Vagina (tissue), 2 donors: ENCODE measurements around the gene HRH3. TPM values are rescaled to one million over a fixed set of nuclear protein-coding genes. Genes with fewer than 3 reads are reported as not detected.

Experiments used
- DNase-seq, 2 donors: peaks; one replicate each; pipeline ENCODE4 v3.0.0-alpha.2; 2017; ENCODE audit errors: extremely low spot score in 2 of 2
- H3K27ac ChIP-seq: fragments of 200-600 bp; sonication (generic); one replicate; pipeline ENCODE4 v1.5.1; 2019
- H3K27me3 ChIP-seq: fragments of 200-600 bp; sonication (generic); one replicate; pipeline ENCODE4 v1.5.1; 2019
- H3K36me3 ChIP-seq, 2 donors: fragments of 200-600 bp; sonication (generic); one replicate each; pipeline ENCODE4 v1.5.1; 2017 to 2019
- H3K4me1 ChIP-seq: fragments of 200-600 bp; sonication (generic); one replicate; pipeline ENCODE4 v1.5.1; 2019
- H3K4me3 ChIP-seq, 2 donors: fragments of 200-600 bp; sonication (generic); 1 replicate in 1 of 2; 2 replicates in 1 of 2; pipeline ENCODE4 v1.5.1; 2016 to 2019
- H3K9me3 ChIP-seq: fragments of 200-600 bp; sonication (generic); one replicate; pipeline ENCODE4 v1.5.1; 2019
- POLR2A ChIP-seq, 2 donors: fragments of 450-650 bp; IDR thresholded peaks; one replicate each; pipeline ENCODE4 v1.6.1; 2017; ENCODE audit warnings: antibody characterized with exemption in 2 of 2, mild to moderate bottlenecking in 2 of 2, moderate library complexity in 2 of 2
- POLR2AphosphoS5 ChIP-seq, 2 donors: sonication (generic); formaldehyde crosslinking; IDR thresholded peaks; one replicate each; pipeline ENCODE4 v1.9.0; 2017; ENCODE audit warnings: antibody characterized with exemption in 2 of 2, mild to moderate bottlenecking in 2 of 2, low read depth in 1 of 2; ENCODE audit not compliant: insufficient read depth in 1 of 2
- intact Hi-C: fragments of 100-400 bp; cut with DNase I; formaldehyde crosslinking; loops from one replicate; pipeline ENCODE4 v1.15.1; 2023
- total RNA-seq: library from RNA; depleted of rRNA; stranded (reverse); fragments of >200 nt; gene quantifications from one replicate; pipeline ENCODE4 v1.2.3, GENCODE V29; 2016
- TF ChIP-seq, protein P1 (sequence below), 3 experiments: fragments of 450-650 bp in 2 of 3; fragments of 200-600 bp in 1 of 3; sonication (generic) in 1 of 3; IDR thresholded peaks; one replicate each; pipeline ENCODE4 v1.5.1; 2017 to 2019; ENCODE audit warnings: antibody characterized with exemption in 3 of 3, mild to moderate bottlenecking in 2 of 3, moderate library complexity in 2 of 3

Gene HRH3
- total RNA-seq, 1 donor from 2014 or later, result not detected

DNA sequence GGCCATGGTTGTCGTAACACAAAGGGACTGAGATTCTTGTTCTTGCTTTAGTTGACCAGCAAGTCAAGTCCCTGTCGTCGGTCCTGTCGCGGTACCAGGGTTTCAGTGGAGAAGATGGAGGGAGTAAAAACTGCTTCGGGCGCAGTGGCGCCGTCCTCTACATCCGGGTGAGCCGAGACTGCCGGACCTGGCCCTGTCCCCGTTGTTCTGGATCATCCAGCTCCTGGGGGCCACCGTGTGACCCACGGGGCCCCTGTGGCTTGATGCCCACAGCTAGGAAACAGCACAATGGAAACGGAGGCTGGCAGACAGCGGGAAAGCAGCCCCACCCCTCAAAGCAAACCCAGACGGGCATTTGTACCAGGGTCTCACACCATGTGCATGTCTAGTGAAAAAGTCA, 22.3 kb downstream of the HRH3 start:
- H3K4me1 ChIP-seq, result no peaks in the 10 kb centered on the region
- no peak overlapping the region for H3K4me3 ChIP-seq
- H3K27ac ChIP-seq, result no peak overlapping the region
- H3K36me3 ChIP-seq, result peaks cover 0 to 51% of the 10 kb centered on the region in 2 donors
- no peak for DNase-seq
- no peak for TF ChIP-seq POLR2A (IDR thresholded peaks at IDR 0.05)
- TF ChIP-seq, protein P1, sequence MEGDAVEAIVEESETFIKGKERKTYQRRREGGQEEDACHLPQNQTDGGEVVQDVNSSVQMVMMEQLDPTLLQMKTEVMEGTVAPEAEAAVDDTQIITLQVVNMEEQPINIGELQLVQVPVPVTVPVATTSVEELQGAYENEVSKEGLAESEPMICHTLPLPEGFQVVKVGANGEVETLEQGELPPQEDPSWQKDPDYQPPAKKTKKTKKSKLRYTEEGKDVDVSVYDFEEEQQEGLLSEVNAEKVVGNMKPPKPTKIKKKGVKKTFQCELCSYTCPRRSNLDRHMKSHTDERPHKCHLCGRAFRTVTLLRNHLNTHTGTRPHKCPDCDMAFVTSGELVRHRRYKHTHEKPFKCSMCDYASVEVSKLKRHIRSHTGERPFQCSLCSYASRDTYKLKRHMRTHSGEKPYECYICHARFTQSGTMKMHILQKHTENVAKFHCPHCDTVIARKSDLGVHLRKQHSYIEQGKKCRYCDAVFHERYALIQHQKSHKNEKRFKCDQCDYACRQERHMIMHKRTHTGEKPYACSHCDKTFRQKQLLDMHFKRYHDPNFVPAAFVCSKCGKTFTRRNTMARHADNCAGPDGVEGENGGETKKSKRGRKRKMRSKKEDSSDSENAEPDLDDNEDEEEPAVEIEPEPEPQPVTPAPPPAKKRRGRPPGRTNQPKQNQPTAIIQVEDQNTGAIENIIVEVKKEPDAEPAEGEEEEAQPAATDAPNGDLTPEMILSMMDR (IDR thresholded peaks at IDR 0.05), result no peak
- TF ChIP-seq POLR2AphosphoS5 (IDR thresholded peaks at IDR 0.05; ENCODE audit: insufficient read depth in 1 of 2, low read depth in 1 of 2), result no peak
- no peaks in the 10 kb centered on the region for H3K27me3 ChIP-seq
- no peaks in the 10 kb centered on the region for H3K9me3 ChIP-seq
- intact Hi-C loops, result no loop called here

DNA sequence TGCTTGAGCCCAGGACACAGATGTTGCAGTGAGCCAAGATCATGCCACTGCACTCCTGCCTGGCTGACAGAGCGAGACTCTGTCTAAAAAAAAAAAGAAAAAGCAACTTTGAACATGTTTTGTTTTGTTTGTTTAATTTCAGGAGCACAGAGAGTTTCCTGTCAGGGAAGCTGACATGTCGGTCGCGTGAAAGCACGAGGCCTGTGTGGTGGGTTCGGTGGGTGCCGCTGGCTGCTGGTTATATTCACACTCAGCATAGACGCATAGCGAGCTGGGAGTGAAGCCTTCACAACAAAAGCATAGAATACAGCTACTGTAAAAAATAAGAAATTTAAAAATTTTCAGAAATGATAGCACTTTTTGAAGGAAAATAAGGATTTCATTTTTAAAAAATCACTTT, 22.8 kb downstream of the HRH3 start:
- TF ChIP-seq, protein P1 (IDR thresholded peaks at IDR 0.05), result no peak
- TF ChIP-seq POLR2AphosphoS5 (IDR thresholded peaks at IDR 0.05; ENCODE audit: insufficient read depth in 1 of 2, low read depth in 1 of 2) (no peak), POLR2A (IDR thresholded peaks at IDR 0.05) (no peak)
- intact Hi-C loops, result no loop called here
- H3K9me3 ChIP-seq, result no peaks in the 10 kb centered on the region
- no peak overlapping the region for H3K4me3 ChIP-seq
- H3K4me1 ChIP-seq, result no peaks in the 10 kb centered on the region
- no peak overlapping the region for H3K27ac ChIP-seq
- H3K27me3 ChIP-seq, result no peaks in the 10 kb centered on the region
- no peak for DNase-seq
- peaks cover 0 to 50% of the 10 kb centered on the region in 2 donors for H3K36me3 ChIP-seq

DNA sequence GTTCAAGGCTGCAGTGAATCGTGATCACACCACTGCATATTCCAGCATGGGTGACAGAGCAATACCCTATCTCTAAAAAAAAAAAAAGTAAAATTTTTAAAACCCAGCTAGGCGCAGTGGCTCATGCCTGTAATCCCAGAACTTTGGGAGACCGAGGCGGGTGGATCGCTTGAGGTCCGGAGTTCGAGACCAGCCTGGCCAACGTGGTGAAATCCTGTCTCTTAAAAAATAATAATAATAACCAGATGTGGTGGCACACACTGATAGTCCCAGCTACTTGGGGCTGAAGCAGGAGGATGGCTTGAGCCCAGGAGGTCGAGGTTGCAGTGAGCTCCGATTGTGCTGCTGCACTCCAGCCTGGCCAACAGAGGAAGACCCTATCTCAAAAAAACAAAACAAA, 23.8 kb downstream of the HRH3 start:
- no peaks in the 10 kb centered on the region for H3K4me1 ChIP-seq
- H3K27ac ChIP-seq, result no peak overlapping the region
- no peaks in the 10 kb centered on the region for H3K27me3 ChIP-seq
- DNase-seq, result no peak
- TF ChIP-seq POLR2AphosphoS5 (IDR thresholded peaks at IDR 0.05; ENCODE audit: insufficient read depth in 1 of 2, low read depth in 1 of 2) (no peak), POLR2A (IDR thresholded peaks at IDR 0.05) (no peak)
- TF ChIP-seq, protein P1 (IDR thresholded peaks at IDR 0.05), result no peak
- intact Hi-C loops, result no loop called here
- peaks cover 0 to 40% of the 10 kb centered on the region in 2 donors for H3K36me3 ChIP-seq
- no peaks in the 10 kb centered on the region for H3K9me3 ChIP-seq
- H3K4me3 ChIP-seq, result no peak overlapping the region

DNA sequence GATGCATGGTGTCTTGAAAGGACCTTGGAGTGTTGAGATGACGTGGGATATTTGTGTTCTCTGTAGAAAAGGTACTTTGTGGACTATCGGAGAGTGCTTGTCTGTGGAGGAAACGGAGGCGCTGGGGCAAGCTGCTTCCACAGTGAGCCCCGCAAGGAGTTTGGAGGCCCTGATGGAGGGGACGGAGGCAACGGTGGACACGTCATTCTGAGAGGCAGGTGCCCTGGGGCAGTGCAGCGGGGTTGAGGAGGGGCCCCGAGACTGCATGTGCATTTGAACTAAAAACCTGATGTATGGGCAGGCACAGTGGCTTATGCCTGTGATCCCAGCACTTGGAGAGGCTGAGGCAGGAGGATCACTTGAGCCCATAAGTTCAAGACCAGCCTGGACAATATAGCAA, 24.3 kb downstream of the HRH3 start:
- Histone ChIP-seq H3K4me1 (no peaks in the 10 kb centered on the region), H3K27me3 (no peaks in the 10 kb centered on the region), H3K9me3 (no peaks in the 10 kb centered on the region), H3K4me3 (no peak overlapping the region), H3K27ac (no peak overlapping the region), H3K36me3 (peaks cover 0 to 35% of the 10 kb centered on the region in 2 donors)
- intact Hi-C loops, result no loop called here
- TF ChIP-seq, protein P1 (IDR thresholded peaks at IDR 0.05), result no peak
- no peak for TF ChIP-seq POLR2A (IDR thresholded peaks at IDR 0.05)
- no peak for TF ChIP-seq POLR2AphosphoS5 (IDR thresholded peaks at IDR 0.05; ENCODE audit: insufficient read depth in 1 of 2, low read depth in 1 of 2)
- no peak for DNase-seq

DNA sequence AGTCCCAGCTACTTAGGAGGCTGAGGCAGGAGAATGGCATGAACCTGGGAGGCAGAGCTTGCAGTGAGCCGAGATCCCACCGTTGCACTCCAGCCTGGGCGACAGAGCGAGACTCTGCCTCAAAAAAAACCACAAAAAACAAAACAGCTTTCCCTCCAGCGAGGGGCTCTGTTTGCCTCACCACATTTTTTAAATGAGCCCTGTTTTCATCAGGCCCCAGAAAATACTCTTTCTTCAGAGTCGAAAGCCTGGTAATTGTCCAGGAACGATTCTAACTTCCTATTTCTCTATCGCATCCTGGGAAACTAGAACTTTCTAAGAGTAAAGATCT, 25.0 kb downstream of the HRH3 start:
- intact Hi-C loops, result no loop called here

More for the DNA sequence above, 25.0 kb downstream of the HRH3 start:
- TF ChIP-seq POLR2A (IDR thresholded peaks at IDR 0.05) (no peak), POLR2AphosphoS5 (IDR thresholded peaks at IDR 0.05; ENCODE audit: insufficient read depth in 1 of 2, low read depth in 1 of 2) (no peak)
- TF ChIP-seq, protein P1 (IDR thresholded peaks at IDR 0.05), result no peak
- no peaks in the 10 kb centered on the region for H3K4me1 ChIP-seq
- no peaks in the 10 kb centered on the region for H3K9me3 ChIP-seq
- no peak overlapping the region for H3K27ac ChIP-seq
- no peaks in the 10 kb centered on the region for H3K27me3 ChIP-seq
- peaks cover 0 to 30% of the 10 kb centered on the region in 2 donors for H3K36me3 ChIP-seq
- DNase-seq, result no peak
- no peak overlapping the region for H3K4me3 ChIP-seq
